HEK293T (cell line): ENCODE results near the gene CCSER1.
"Not testable (repeated sequence)": the region's sequence is repeated elsewhere in the genome, so short reads cannot be mapped to it uniquely, and the experiment has no call there.

ENCODE experiments used
- CTCF ChIA-PET: fragments of 350-600 bp; formaldehyde crosslinking; extraction: SDS; loops from one replicate; lab custom pipeline; 2021; ENCODE audit warnings: antibody characterized with exemption, inconsistent platforms; lab: Yijun Ruan, JAX
- POLR2A ChIA-PET: fragments of 350-600 bp; formaldehyde crosslinking; extraction: SDS; loops from one replicate; lab custom pipeline; 2020; ENCODE audit warnings: antibody characterized with exemption, inconsistent platforms; lab: Yijun Ruan, JAX
- DNase-seq: peaks from one replicate; pipeline ENCODE4 v3.0.0; 2012; ENCODE audit warnings: mixed read lengths; ENCODE audit errors: extremely low spot score
- ARNT ChIP-seq: fragments of 450-650 bp; IDR thresholded peaks from 2 replicates; pipeline ENCODE4 v1.6.1; 2017; ENCODE audit warnings: mild to moderate bottlenecking
- BHLHE40 ChIP-seq: fragments of 450-650 bp; IDR thresholded peaks from 2 replicates; pipeline ENCODE4 v1.6.1; 2016; ENCODE audit warnings: mild to moderate bottlenecking, moderate library complexity, borderline replicate concordance
- CTBP1 ChIP-seq: fragments of 450-650 bp; IDR thresholded peaks from 2 replicates; pipeline ENCODE4 v1.6.1; 2016; ENCODE audit warnings: borderline replicate concordance
- ELF4 ChIP-seq: fragments of 450-650 bp; IDR thresholded peaks from 2 replicates; pipeline ENCODE4 v1.6.1; 2017; ENCODE audit warnings: antibody characterized with exemption
- FOXA1 ChIP-seq: fragments of 450-650 bp; IDR thresholded peaks from 2 replicates; pipeline ENCODE4 v1.6.1; 2016; ENCODE audit warnings: mild to moderate bottlenecking
- FOXK2 ChIP-seq: fragments of 450-650 bp; IDR thresholded peaks from 2 replicates; pipeline ENCODE4 v1.6.1; 2016; ENCODE audit warnings: mild to moderate bottlenecking
- FOXM1 ChIP-seq: fragments of 450-650 bp; IDR thresholded peaks from 2 replicates; pipeline ENCODE4 v1.6.1; 2017; ENCODE audit warnings: mild to moderate bottlenecking, borderline replicate concordance
- HDGF ChIP-seq: fragments of 450-650 bp; IDR thresholded peaks from 2 replicates; pipeline ENCODE4 v1.6.1; 2017; ENCODE audit warnings: antibody characterized with exemption, borderline replicate concordance
- L3MBTL2 ChIP-seq: fragments of 450-650 bp; conservative IDR thresholded peaks from 2 replicates; pipeline ENCODE4 v1.6.1; 2016; ENCODE audit warnings: mild to moderate bottlenecking
- LEF1 ChIP-seq: fragments of 450-650 bp; IDR thresholded peaks from 2 replicates; pipeline ENCODE4 v1.6.1; 2017; ENCODE audit warnings: mild to moderate bottlenecking, borderline replicate concordance
- NFRKB ChIP-seq: fragments of 450-650 bp; IDR thresholded peaks from 2 replicates; pipeline ENCODE4 v1.6.1; 2016; ENCODE audit warnings: mild to moderate bottlenecking, moderate library complexity
- SP1 ChIP-seq: fragments of 450-650 bp; IDR thresholded peaks from 2 replicates; pipeline ENCODE4 v1.6.1; 2017
- SUZ12 ChIP-seq: fragments of 450-650 bp; IDR thresholded peaks from 2 replicates; pipeline ENCODE4 v1.6.1; 2016; ENCODE audit warnings: mild to moderate bottlenecking
- TARDBP ChIP-seq: fragments of 450-650 bp; IDR thresholded peaks from 2 replicates; pipeline ENCODE4 v1.6.1; 2016
- ZNF384 ChIP-seq: fragments of 450-650 bp; IDR thresholded peaks from 2 replicates; pipeline ENCODE4 v1.6.1; 2016
- TF ChIP-seq, protein P1 (sequence below): fragments of 450-650 bp; IDR thresholded peaks from 2 replicates; pipeline ENCODE4 v1.6.1; 2016

CCSER1 gene

DNA sequence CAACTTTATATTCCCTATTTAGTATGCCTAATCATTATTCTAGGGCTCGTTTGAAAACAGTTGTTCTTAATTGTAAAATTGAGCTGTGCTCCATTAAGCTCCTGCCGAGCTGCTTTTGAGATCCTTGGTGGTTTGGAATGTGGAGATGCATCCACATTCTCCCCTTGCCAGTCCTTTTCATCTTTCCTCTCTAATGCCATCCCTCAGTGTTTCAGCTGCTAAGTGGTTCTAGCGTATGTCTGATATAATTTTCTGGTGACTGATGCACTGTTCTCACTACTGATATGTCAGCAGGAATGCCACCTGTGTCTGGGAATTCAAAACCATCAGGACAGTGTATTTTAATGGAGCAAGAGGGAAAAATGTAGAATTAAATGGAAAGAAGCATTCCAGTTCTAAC, 1085.0 kb downstream of the CCSER1 start:
- CTCF ChIA-PET = no interaction called here
- POLR2A ChIA-PET = no interaction called here

DNA sequence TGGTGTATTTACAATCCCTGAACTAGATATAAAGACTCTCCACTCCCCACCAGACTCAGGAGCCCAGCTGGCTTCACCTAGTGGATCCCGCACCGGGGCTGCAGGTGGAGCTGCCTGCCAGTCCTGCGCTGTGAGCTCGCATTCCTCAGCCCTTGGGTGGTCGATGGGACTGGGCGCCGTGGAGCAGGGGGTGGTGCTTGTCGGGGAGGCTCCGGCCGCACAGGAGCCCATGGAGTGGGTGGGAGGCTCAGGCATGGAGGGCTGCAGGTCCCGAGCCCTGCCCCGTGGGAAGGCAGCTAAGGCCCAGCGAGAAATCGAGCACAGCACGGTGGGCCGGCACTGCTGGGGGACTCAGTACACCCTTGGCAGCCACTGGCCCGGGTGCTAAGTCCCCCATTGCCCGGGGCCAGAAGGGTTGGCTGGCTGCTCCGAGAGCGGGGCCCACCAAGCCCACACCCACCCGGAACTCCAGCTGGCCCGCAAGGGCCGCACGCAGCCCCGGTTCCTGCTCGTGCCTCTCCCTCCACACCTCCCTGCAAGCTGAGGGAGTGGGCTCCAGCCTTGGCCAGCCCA, 1090.7 kb downstream of the CCSER1 start:
- POLR2A ChIA-PET, CTCF ChIA-PET, DNase-seq: not testable (repeated sequence)

More for the DNA sequence above, 1085.0 kb downstream of the CCSER1 start:
- no peak for DNase-seq
- TF ChIP-seq ZNF384 (no peak), FOXM1 (no peak), FOXK2 (no peak), CTBP1 (no peak), SUZ12 (no peak), SP1 (no peak), BHLHE40 (no peak), ELF4 (no peak), ARNT (no peak), TARDBP (no peak), HDGF (no peak)
- TF ChIP-seq, protein P1, sequence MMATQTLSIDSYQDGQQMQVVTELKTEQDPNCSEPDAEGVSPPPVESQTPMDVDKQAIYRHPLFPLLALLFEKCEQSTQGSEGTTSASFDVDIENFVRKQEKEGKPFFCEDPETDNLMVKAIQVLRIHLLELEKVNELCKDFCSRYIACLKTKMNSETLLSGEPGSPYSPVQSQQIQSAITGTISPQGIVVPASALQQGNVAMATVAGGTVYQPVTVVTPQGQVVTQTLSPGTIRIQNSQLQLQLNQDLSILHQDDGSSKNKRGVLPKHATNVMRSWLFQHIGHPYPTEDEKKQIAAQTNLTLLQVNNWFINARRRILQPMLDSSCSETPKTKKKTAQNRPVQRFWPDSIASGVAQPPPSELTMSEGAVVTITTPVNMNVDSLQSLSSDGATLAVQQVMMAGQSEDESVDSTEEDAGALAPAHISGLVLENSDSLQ = no peak

DNA sequence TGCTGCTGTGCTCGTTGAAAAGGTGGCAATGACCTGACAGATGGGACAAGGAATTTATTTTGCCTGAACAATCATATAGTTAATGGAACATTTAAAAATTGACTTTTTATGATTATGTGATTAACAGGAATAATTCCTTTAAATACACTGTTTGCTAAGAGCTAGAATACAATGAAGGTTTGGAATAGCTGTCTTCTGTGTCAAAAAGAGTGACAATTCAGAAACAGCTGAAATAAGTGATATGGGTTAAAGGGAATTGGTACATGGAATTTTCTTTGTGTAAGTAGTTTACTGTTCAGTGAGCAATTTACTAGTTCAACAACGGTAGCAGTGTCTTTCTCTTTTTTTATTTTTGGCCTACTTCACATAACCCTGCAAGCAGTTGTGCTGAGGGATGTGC, 1093.1 kb downstream of the CCSER1 start:
- DNase-seq = no peak
- CTCF ChIA-PET = no interaction called here
- POLR2A ChIA-PET = no interaction called here
- TF ChIP-seq SP1 (no peak), FOXM1 (no peak), ZNF384 (no peak), LEF1 (no peak), ELF4 (no peak), FOXK2 (no peak), ARNT (no peak), SUZ12 (no peak), BHLHE40 (no peak), CTBP1 (no peak), L3MBTL2 (no peak), NFRKB (no peak)
- TF ChIP-seq, protein P1 = no peak

DNA sequence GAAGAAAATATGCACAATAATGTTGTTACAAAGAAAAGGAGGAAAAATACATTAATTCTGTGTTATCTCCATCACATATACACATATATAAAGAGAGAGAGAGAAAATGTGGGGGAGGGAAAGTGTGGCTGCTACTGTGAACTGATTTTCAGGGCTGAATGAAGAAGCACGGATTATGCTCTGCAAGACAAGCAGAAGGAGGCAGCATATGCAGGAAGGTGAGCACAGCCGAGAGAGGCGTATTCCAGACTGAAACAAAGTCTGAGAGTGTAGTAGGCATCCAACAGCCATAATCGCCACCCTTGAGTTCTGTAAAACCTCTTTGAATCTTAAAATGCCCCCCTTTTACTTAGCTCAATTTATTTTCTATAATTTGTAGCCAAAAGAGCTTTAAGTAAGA, 1094.8 kb downstream of the CCSER1 start:
- ChIA-PET CTCF (no interaction called here), POLR2A (no interaction called here)
- no peak for DNase-seq
- no peak for TF ChIP-seq SUZ12
- TF ChIP-seq, protein P1 = no peak
- TF ChIP-seq ZNF384 = no peak
- TF ChIP-seq CTBP1 = no peak
- no peak for TF ChIP-seq FOXM1
- TF ChIP-seq HDGF = no peak
- TF ChIP-seq SP1 = no peak
- TF ChIP-seq BHLHE40 = no peak
- TF ChIP-seq TARDBP = no peak
- no peak for TF ChIP-seq LEF1
- no peak for TF ChIP-seq NFRKB
- no peak for TF ChIP-seq FOXK2
- TF ChIP-seq ELF4 = no peak
- no peak for TF ChIP-seq L3MBTL2

DNA sequence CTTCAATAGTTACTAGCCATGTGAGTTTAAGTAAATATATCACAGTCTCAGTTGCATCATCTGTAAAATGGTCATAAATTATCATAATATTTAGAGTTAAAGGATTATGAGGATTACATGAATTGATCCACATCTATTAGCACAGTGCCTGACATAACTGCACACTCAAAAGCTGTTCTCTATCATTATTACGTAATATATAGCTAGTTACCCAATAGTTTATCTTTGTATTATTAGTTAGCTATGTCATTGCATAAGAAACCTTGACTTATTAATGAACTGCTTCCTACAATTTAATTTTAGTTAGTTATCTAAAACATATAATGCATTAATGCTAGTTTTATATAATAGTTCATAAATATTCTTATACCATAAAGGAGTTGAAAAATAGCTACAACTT, 1099.7 kb downstream of the CCSER1 start:
- TF ChIP-seq HDGF (no peak), ARNT (no peak), FOXM1 (no peak), LEF1 (no peak), ZNF384 (no peak), SP1 (no peak), NFRKB (no peak), L3MBTL2 (no peak), BHLHE40 (no peak), TARDBP (no peak), ELF4 (no peak), FOXA1 (no peak), FOXK2 (no peak), SUZ12 (no peak)
- TF ChIP-seq, protein P1 = no peak
- no peak for DNase-seq
- CTCF ChIA-PET = no interaction called here
- POLR2A ChIA-PET = no interaction called here

DNA sequence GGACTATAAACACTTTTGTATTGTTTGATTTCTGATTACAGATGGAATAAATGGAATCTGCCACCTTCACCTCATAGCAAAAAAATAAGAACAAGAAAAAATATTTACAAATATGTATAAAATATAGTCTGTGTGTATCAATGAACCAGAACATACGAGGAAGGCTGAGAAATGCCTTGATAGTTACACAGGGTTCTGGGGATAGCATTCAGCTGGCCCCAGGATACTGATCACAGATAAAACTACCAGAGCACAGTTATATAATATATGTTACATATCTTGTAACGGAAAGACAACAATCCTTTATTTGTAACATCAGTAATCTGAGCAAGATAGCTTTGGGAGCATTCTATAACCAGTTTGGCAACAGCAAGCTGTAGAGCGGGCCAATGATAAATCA, 1101.5 kb downstream of the CCSER1 start:
- ChIA-PET POLR2A (no interaction called here), CTCF (no interaction called here)
- no peak for DNase-seq
- no peak for TF ChIP-seq HDGF
- TF ChIP-seq SP1 = no peak
- TF ChIP-seq TARDBP = no peak
- TF ChIP-seq, protein P1 = no peak
- no peak for TF ChIP-seq FOXA1
- TF ChIP-seq NFRKB = no peak
- TF ChIP-seq FOXK2 = no peak
- TF ChIP-seq SUZ12 = no peak
- TF ChIP-seq CTBP1 = no peak
- no peak for TF ChIP-seq ARNT
